IMR-90 (cell line): ENCODE data around the gene BCKDK. TPM values are rescaled to one million over a fixed set of nuclear protein-coding genes. Genes with fewer than 3 reads are reported as not detected.

ENCODE experiments used
- ATAC-seq: fragments of 200-7000 bp; cut with Tn5 transposase; 2 replicates; pipeline ENCODE4 v1.9.1; 2020; ENCODE audit warnings: low read depth, mild to moderate bottlenecking, moderate library complexity
- BruUV-seq: library from RNA; stranded (reverse); fragments of 400-500 nt; replicated peaks from 2 replicates; lab custom pipeline; 2021; lab: Mats Ljungman, UMichigan
- CTCF ChIA-PET: fragments of 300-600 bp; formaldehyde crosslinking; extraction: SDS; loops from one replicate; lab custom pipeline; 2021; ENCODE audit warnings: antibody characterized with exemption; lab: Yijun Ruan, JAX
- POLR2A ChIA-PET: fragments of 300-600 bp; sonication (Branson Sonifier 250); formaldehyde crosslinking; loops from one replicate; lab custom pipeline; 2022; ENCODE audit warnings: antibody characterized with exemption; ENCODE audit not compliant: unreplicated experiment; lab: Charles Lee
- DNase-seq: peaks from one replicate; pipeline ENCODE4 v3.0.0; 2013
- H2AFZ ChIP-seq: replicated peaks from 2 replicates; pipeline ENCODE3; 2013; ENCODE audit warnings: low read length, mild to moderate bottlenecking; ENCODE audit not compliant: poor library complexity
- H2AK5ac ChIP-seq: 2 replicates; pipeline ENCODE4 v1.6.1; 2013; ENCODE audit warnings: low read depth, low read length, inconsistent platforms
- H2AK9ac ChIP-seq: replicated peaks from 2 replicates; pipeline ENCODE3; 2013; ENCODE audit warnings: mild to moderate bottlenecking, low read depth, low read length, moderate library complexity; ENCODE audit not compliant: poor library complexity
- H2BK120ac ChIP-seq: 2 replicates; pipeline ENCODE4 v1.6.1; 2013; ENCODE audit warnings: low read depth, low read length, inconsistent platforms
- H2BK15ac ChIP-seq: 3 replicates; pipeline ENCODE4 v1.6.1; 2013; ENCODE audit warnings: low read depth, low read length, inconsistent platforms
- H2BK20ac ChIP-seq: 2 replicates; pipeline ENCODE4 v1.6.1; 2013; ENCODE audit warnings: low read depth, mild to moderate bottlenecking, inconsistent platforms, low read length, moderate library complexity
- H2BK5ac ChIP-seq: 2 replicates; pipeline ENCODE4 v1.6.1; 2013; ENCODE audit warnings: mild to moderate bottlenecking, low read depth, low read length, inconsistent platforms; ENCODE audit not compliant: poor library complexity, severe bottlenecking
- H3K14ac ChIP-seq: replicated peaks from 2 replicates; pipeline ENCODE4 v1.6.1; 2013; ENCODE audit warnings: low read depth, low read length, inconsistent platforms
- H3K18ac ChIP-seq: 2 replicates; pipeline ENCODE4 v1.6.1; 2013; ENCODE audit warnings: low read depth, low read length, control low read depth
- H3K23ac ChIP-seq: 2 replicates; pipeline ENCODE4 v1.6.1; 2013; ENCODE audit warnings: low read depth, low read length, inconsistent platforms
- H3K27ac ChIP-seq: 2 replicates; pipeline ENCODE4 v1.5.1; 2013; ENCODE audit warnings: mild to moderate bottlenecking, control low read depth, low read length; ENCODE audit not compliant: insufficient read depth
- H3K27me3 ChIP-seq: 2 replicates; pipeline ENCODE4 v1.6.1; 2013; ENCODE audit warnings: low read length; ENCODE audit not compliant: control insufficient read depth, insufficient read depth
- H3K36me3 ChIP-seq: 2 replicates; pipeline ENCODE4 v1.6.1; 2013; ENCODE audit warnings: low read length, mixed read lengths; ENCODE audit not compliant: control insufficient read depth, insufficient read depth
- H3K4ac ChIP-seq: 2 replicates; pipeline ENCODE4 v1.6.1; 2013; ENCODE audit warnings: low read depth, low read length, inconsistent platforms
- H3K4me1 ChIP-seq: 2 replicates; pipeline ENCODE4 v1.6.1; 2013; ENCODE audit warnings: low read length, mixed read lengths; ENCODE audit not compliant: control insufficient read depth, insufficient read depth
- H3K4me2 ChIP-seq: 2 replicates; pipeline ENCODE4 v1.6.1; 2013; ENCODE audit warnings: low read depth, mild to moderate bottlenecking, control low read depth, low read length, moderate library complexity
- H3K4me3 ChIP-seq: 2 replicates; pipeline ENCODE4 v1.5.1; 2013; ENCODE audit warnings: low read depth, mild to moderate bottlenecking, control low read depth, low read length, moderate library complexity; ENCODE audit not compliant: insufficient read depth
- H3K56ac ChIP-seq: 2 replicates; pipeline ENCODE4 v1.6.1; 2013; ENCODE audit warnings: low read length, inconsistent platforms; ENCODE audit not compliant: insufficient read depth; ENCODE audit errors: extremely low read depth
- H3K79me1 ChIP-seq, 2 experiments: 2 replicates each; pipeline ENCODE4 v1.6.1; 2013; ENCODE audit warnings: low read length in 2 of 2, inconsistent platforms in 1 of 2, low read depth in 1 of 2
- H3K9ac ChIP-seq: 2 replicates; pipeline ENCODE4 v1.6.1; 2013; ENCODE audit warnings: low read depth, low read length, control low read depth
- H3K9me1 ChIP-seq: 2 replicates; pipeline ENCODE4 v1.6.1; 2013; ENCODE audit warnings: low read length, inconsistent platforms; ENCODE audit not compliant: insufficient read depth
- H3K9me3 ChIP-seq: 2 replicates; pipeline ENCODE4 v1.6.1; 2013; ENCODE audit warnings: low read length; ENCODE audit not compliant: control insufficient read depth, insufficient read depth
- H4K20me1 ChIP-seq: 2 replicates; pipeline ENCODE4 v1.6.1; 2013; ENCODE audit warnings: low read length, inconsistent platforms; ENCODE audit not compliant: insufficient read depth
- H4K5ac ChIP-seq: 2 replicates; pipeline ENCODE4 v1.6.1; 2013; ENCODE audit warnings: mild to moderate bottlenecking, low read depth, low read length, control low read depth
- H4K8ac ChIP-seq, 2 experiments: 2 replicates each; pipeline ENCODE4 v1.6.1; 2013; ENCODE audit warnings: low read depth in 2 of 2, low read length in 2 of 2, control low read depth in 1 of 2, inconsistent platforms in 1 of 2
- H4K91ac ChIP-seq: 2 replicates; pipeline ENCODE4 v1.6.1; 2013; ENCODE audit warnings: low read depth, low read length, inconsistent platforms; ENCODE audit not compliant: insufficient read depth
- BHLHE40 ChIP-seq: fragments of 150-350 bp; IDR thresholded peaks from 2 replicates; pipeline ENCODE4 v1.6.1; 2016; ENCODE audit warnings: mild to moderate bottlenecking, low read depth, low read length
- CEBPB ChIP-seq: IDR thresholded peaks from 2 replicates; pipeline ENCODE4 v1.6.1; 2012; ENCODE audit warnings: low read depth, low read length, improper control_type of control experiment
- CHD1 ChIP-seq: IDR thresholded peaks from 2 replicates; pipeline ENCODE4 v1.6.1; 2012; ENCODE audit warnings: low read depth, low read length, improper control_type of control experiment
- CTCF ChIP-seq: conservative IDR thresholded peaks from 2 replicates; pipeline ENCODE4 v1.5.1; 2012; ENCODE audit warnings: mild to moderate bottlenecking, low read depth, low read length, improper control_type of control experiment
- ELK1 ChIP-seq: fragments of 150-350 bp; IDR thresholded peaks from 2 replicates; pipeline ENCODE4 v1.6.1; 2016; ENCODE audit warnings: low read depth, mild to moderate bottlenecking, low read length, moderate library complexity, borderline replicate concordance
- FOS ChIP-seq: fragments of 150-350 bp; IDR thresholded peaks from 2 replicates; pipeline ENCODE4 v1.6.1; 2016; ENCODE audit warnings: low read depth, low read length
- MAFK ChIP-seq: IDR thresholded peaks from 2 replicates; pipeline ENCODE4 v1.6.1; 2012; ENCODE audit warnings: low read depth, low read length, improper control_type of control experiment
- MAZ ChIP-seq: IDR thresholded peaks from 2 replicates; pipeline ENCODE4 v1.6.1; 2012; ENCODE audit warnings: low read depth, mild to moderate bottlenecking, low read length, improper control_type of control experiment, moderate library complexity, borderline replicate concordance
- MXI1 ChIP-seq: IDR thresholded peaks from 2 replicates; pipeline ENCODE4 v1.6.1; 2012; ENCODE audit warnings: low read depth, mild to moderate bottlenecking, low read length, moderate library complexity, borderline replicate concordance
- NFE2L2 ChIP-seq: fragments of 150-350 bp; IDR thresholded peaks from 2 replicates; pipeline ENCODE4 v1.6.1; 2016; ENCODE audit warnings: low read depth, mild to moderate bottlenecking, low read length
- RAD21 ChIP-seq: IDR thresholded peaks from 2 replicates; pipeline ENCODE4 v1.6.1; 2012; ENCODE audit warnings: low read length, improper control_type of control experiment
- RCOR1 ChIP-seq: IDR thresholded peaks from 2 replicates; pipeline ENCODE4 v1.6.1; 2012; ENCODE audit warnings: mild to moderate bottlenecking, low read length, improper control_type of control experiment; ENCODE audit not compliant: insufficient replicate concordance
- RFX5 ChIP-seq: IDR thresholded peaks from 2 replicates; pipeline ENCODE4 v1.8.0; 2012; ENCODE audit warnings: low read depth, mild to moderate bottlenecking, low read length, moderate library complexity
- SMC3 ChIP-seq: fragments of 150-350 bp; IDR thresholded peaks from 2 replicates; pipeline ENCODE4 v1.6.1; 2016; ENCODE audit warnings: low read depth, mild to moderate bottlenecking, antibody characterized with exemption, low read length, moderate library complexity
- USF2 ChIP-seq: fragments of 150-350 bp; IDR thresholded peaks from 2 replicates; pipeline ENCODE4 v1.6.1; 2017; ENCODE audit warnings: mild to moderate bottlenecking, antibody characterized with exemption, low read length, low read depth
- WGBS, 2 experiments: methylation state at CpG; one replicate each; pipeline versions ENCODE4 v1.1.5 to v1.1.7; 2013; ENCODE audit warnings: missing lambda C conversion rate in 2 of 2; ENCODE audit not compliant: insufficient read length in 1 of 2; ENCODE audit errors: extremely low coverage in 2 of 2; 5-methylcytosine and 5-hydroxymethylcytosine counted together
- dilution Hi-C: fragments of 300-500 bp; cut with HindIII; formaldehyde crosslinking; loops from one replicate; pipeline ENCODE4 v1.14.3; 2018; ENCODE audit warnings: low sequenced_read_pairs; ENCODE audit not compliant: unreplicated experiment
- in situ Hi-C: fragments of 300-500 bp; cut with MboI; formaldehyde crosslinking; loops from 3 replicates; pipeline ENCODE4 v1.14.3; 2019; ENCODE audit warnings: low sequenced_read_pairs, inconsistent platforms, mixed read lengths
- intact Hi-C: fragments of 100-400 bp; cut with micrococcal nuclease; formaldehyde crosslinking; loops from 2 replicates; pipeline ENCODE4 v1.10.0; 2022
- polyA plus RNA-seq, 3 experiments: library from polyadenylated mRNA; depleted of rRNA; stranded (reverse); fragments of >200 nt; gene quantifications; 2 replicates each; pipeline ENCODE4 v1.2.3, GENCODE V29; 2012; ENCODE audit warnings: low replicate concordance in 1 of 3
- total RNA-seq: library from RNA; depleted of rRNA; stranded (reverse); fragments of >200 nt; gene quantifications from 2 replicates; pipeline ENCODE4 v1.2.3, GENCODE V29; 2012

BCKDK gene
- total and polyA plus RNA-seq, 2 of the 4 experiments (the other 2 are of a cell fraction): 26.0 to 79.3 TPM

GRCh38 chr16:31064882-31065461, 43.2 kb upstream of the BCKDK start:
- 8% methylated on average over 2 of the region's 4 CpGs; no CpG with 5 or more reads in 1 of the 2 experiments for WGBS, 2 experiments
- peak overlapping the region; percentile 19 for H3K4me2 ChIP-seq
- CTCF ChIA-PET: no interaction called here
- no peak for TF ChIP-seq BHLHE40
- no peak for TF ChIP-seq USF2
- TF ChIP-seq NFE2L2: no peak
- TF ChIP-seq CHD1: no peak
- TF ChIP-seq RAD21: 0 out of 2 replicates have a peak, but pooled peaks have one; percentile 15
- TF ChIP-seq ELK1: no peak
- TF ChIP-seq CTCF: no peak
- TF ChIP-seq CEBPB: no peak
- TF ChIP-seq RFX5: no peak
- TF ChIP-seq MXI1: no peak
- TF ChIP-seq SMC3: no peak
- no peak for TF ChIP-seq MAZ
- peak; percentile 73; the same call in 1 of the 2 replicates for TF ChIP-seq FOS
- TF ChIP-seq RCOR1: peak; percentile 93
- no peak for TF ChIP-seq MAFK

More at GRCh38 chr16:31064882-31065461, 43.2 kb upstream of the BCKDK start:
- Histone ChIP-seq H3K9me3 (no peaks in the 10 kb centered on the region), H3K4me3 (no peak overlapping the region), H4K5ac (peak overlapping the region; percentile 91), H2AK9ac (peak overlapping the region; percentile 100), H4K20me1 (no peaks in the 10 kb centered on the region; the same call in 1 of the 2 replicates), H3K23ac (peak overlapping the region; percentile 97), H2AFZ (peak overlapping the region; percentile 90), H4K91ac (peak overlapping the region; percentile 100), H2BK5ac (peak overlapping the region; percentile 77), H2BK15ac (peak overlapping the region; percentile 96; the same call in 2 of the 3 replicates), H3K4ac (peak overlapping the region; percentile 100), H3K79me1 (peaks cover 32 to 67% of the 10 kb centered on the region in 2 experiments; a peak in 3 of 4 replicates), H3K27ac (peak overlapping the region; percentile 77), H3K36me3 (peaks cover 22% of the 10 kb centered on the region), H2BK20ac (peak overlapping the region; percentile 95), H2BK120ac (peak overlapping the region; percentile 96), H3K27me3 (no peaks in the 10 kb centered on the region), H3K9me1 (peaks cover 27% of the 10 kb centered on the region), H4K8ac (peak overlapping the region; percentile 68 to 100), H3K56ac (peak overlapping the region; percentile 82; the same call in 1 of the 2 replicates), H2AK5ac (peak overlapping the region; percentile 99), H3K9ac (peak overlapping the region; percentile 55), H3K18ac (peak overlapping the region; percentile 89), H3K4me1 (peaks cover 12% of the 10 kb centered on the region), H3K14ac (peak overlapping the region; percentile 98)
- dilution Hi-C loops: no loop called here
- DNase-seq: peak; percentile 97
- POLR2A ChIA-PET: no interaction called here
- intact Hi-C loops: no loop called here
- in situ Hi-C loops: no loop called here
- no TSS peak for BruUV-seq
- peak; percentile 96 for ATAC-seq
